Stimulated activated CD4-positive, alpha-beta T cell treated with anti-CD3 and anti-CD28 coated beads, TNF-alpha, amount 100 ng/mL, for 1 hour (primary cell): Measurements from ENCODE around the gene RPS6KL1.

ENCODE experiments used
- DNase-seq, 3 donors: peaks; one replicate each; pipeline ENCODE4 v3.0.0-alpha.2; 2020; ENCODE audit warnings: low read depth in 3 of 3, low spot score in 1 of 3

The RPS6KL1 gene

DNA sequence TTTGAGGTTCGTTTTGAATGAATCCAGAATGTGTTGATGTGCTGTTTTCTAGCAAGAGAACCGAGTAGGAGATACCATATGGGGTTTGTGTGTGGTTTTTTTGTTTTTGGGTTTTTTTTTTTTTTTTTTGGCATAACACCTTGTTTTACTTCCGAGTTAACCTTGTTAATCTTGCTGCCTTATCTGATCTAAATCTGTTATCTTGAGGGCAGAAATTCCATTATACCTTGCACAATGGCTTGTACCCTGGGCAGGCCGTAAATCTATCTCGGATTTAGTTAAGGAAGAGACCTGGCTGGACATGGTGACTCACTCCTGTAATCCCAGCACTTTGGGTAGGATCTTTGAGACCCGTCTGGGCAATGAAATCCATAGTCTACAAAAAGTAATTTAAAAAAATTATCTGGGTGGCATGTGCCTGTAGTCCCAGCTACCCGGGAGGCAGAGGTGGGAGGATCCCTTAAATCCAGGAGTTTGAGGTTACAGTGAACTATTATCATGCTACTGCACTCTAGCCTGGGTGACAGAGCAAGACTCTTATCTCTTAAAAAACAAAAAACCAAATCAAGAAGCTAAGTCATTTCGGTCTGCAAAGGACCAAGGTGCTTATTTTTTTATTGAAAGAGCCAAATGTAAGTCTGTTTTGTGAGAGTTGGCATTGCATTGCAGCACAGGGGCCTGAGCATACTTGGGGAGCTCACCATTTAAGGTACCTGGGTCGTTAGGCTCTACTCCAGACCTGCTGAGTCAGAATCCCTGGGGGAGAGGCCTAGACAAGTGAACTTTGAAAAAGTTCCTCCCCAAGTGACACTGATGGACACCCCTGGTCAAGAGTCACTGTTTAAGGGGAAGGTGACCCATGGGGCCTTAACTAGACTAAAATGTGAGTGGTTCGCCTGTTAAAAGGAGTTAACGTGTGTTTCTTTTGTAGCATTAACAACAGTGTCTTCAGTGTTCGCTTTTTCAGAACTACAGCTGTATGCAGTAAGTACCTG lies 34.6 kb downstream of the RPS6KL1 start:
- DNase-seq = no peak

DNA sequence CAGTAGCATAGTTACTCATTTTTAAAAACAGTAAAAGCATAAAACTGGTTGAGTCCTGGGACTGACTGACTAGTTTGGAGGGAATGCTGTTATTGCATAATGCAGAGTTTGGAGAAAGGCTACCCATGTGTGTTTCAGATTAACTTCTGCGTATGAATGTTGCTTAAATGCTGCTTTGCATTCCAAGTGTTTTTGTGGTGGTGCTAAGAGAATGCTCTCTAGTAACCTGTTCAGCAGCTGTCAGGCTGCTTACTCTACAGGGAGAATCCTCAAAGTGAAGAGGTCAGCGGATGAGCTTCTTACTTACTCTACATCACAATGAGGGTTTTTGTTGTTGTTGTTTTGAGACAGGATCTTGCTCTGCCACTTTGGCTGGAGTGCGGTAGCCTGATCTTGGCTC lies 37.1 kb downstream of the RPS6KL1 start:
- DNase-seq = no peak

DNA sequence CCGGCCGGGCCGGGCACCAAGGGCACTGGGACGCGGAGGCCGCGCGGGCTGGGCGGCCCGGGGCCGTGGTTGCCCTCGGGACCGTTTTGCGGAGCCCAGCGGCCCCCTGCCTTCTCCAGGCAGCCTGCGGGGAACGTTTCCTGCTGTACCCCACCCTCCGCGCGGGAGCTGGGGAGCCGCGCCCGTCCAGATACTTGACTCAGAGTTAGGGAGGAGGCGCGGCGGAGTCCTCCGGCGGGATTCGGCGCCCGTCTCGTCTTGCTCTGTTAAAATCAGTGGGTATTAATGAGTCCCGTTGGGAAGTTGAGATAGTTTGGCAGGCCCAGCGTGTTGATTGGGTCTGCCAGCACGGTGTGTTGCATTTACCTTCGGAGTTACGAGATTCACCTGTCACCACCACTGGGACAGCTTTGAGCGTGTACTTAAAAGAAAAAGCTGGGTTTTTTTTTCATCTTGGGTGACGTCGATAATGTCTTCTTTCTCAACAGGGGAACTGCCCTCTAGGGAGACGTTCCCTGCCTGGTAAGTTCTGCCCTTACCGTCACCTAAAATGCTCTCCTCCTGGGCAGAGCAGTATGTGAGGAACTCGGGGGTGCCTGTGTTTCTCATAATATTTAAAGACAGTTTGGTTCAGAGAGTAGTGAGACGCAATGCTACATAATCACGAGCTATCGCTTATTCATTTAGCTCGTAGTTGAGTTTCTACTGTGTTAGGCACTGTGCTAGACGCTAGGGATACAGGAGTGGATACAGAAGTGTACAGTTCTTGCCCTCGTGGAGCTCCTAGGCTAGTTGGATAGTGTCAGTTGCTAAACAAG lies 40.7 kb downstream of the RPS6KL1 start:
- DNase-seq = peak in 2 of 3 donors; percentile 14 to 27

DNA sequence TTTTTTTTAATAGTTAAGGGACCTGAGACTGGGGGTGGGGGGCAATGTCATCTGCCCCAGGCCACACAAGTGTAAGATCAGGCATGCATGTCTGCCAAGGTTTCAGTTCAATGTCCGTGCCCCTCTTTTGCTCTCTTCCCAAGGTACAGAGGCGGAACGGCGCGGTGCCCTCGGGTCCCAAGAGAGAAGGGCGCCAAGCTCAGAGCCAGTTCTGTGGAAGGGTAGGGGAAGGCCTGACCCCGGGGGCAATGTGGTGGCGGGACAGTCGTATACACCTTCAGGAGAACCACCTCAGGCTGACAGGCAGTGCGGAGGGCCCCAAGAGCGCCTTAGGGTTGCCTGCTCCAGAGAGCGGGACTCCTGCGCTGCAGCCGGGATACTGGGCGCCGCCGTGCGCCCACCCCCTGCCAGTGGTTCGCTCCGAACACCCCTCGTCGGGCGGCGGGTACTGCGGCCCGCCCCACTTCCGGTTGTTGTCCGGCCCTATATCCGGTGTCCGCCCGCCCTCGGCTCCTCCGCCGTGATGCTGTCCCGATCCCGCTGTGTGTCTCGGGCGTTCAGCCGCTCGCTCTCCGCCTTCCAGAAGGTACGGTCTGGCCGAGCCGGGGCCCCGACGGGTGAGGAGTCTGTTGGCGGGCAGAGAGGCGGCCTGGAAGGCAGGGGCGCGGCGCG lies 41.5 kb downstream of the RPS6KL1 start, which contains the start of gene DLST:
TSS of gene DLST (plus strand) at position 486 of the 672 bp plus-strand sequence. CDS start at position 524, 38 bp downstream.
- peak; percentile 64 to 84 (median 67) for DNase-seq

DNA sequence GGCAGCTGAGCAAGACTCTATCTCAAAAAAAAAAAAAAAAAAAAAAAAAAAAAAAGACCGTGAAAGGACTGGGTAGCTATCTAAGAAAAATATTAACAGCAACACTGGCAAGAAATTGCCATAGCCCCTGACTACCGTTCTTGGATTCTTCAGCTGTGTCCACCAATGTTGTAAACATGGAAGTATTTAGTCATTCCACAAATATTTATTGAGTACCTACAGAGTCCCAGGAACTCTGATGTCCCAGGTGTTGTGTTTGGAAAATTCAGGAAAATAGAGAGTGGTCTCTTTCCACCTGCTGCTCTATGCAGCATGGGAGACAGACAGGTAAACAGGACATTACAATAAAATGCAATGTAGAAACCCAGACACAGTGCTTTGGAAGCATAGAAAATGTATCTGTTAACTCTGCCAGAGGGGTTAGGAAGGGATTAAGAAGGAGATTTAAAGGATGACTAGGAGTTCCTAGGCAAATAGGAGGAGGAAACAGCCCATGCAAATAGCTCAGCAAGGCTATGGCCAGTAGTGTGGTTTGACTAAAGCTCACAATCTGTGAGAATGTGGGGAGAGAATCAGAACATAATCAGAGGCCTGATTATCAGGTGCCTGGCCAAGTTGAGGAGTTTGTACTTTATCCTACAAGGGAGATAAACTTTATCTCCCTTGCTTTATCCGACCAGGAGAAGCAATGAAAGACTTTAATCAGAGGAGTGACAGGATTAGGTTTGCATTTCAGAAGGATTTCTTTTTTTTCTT lies 43.5 kb downstream of the RPS6KL1 start:
- no peak for DNase-seq

DNA sequence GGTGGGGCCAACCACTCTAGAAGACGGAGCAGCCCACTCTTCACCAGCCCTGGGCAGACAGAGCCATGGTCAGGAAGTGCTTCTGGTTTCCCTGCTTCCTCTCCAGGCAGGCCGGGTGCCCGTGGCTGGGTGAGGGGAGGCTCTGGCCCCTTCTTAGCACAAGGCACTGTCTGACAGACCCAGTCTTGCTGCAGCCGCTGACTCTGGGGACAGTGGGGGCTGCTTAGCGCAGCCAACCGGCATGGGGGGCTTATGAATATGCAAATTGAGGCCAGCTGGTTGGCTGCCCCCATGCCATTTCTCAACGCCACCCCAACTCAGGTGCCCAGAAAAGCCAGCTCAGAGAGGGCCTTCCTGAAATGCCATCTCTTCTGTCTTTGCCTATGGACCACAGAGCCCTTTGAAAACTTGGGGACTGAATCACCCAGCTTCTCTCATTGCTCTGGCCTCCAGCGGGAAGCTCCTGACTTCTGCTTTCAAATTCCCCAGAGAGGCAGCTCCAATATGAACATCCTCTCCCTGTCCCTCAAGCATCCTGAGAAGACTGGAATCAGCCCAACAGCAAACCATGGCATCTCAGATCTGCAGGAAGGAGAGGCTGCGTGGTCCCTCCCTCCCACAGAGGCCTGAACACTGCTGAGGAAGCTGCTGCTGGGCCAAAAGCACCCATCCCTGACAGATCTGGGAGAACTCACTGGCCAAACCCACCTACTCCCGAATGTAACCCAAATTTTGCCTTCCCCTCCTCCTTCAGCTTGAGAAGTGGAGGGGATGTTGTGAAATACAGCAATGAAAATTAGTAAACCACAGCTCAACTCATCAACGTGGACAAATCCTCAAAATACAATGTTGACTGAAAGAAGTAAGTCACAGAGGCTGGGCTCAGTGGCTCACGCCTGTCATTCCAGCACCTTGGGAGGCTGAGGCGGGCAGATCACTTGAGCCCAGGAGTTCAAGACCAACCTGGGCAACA lies 46.8 kb downstream of the RPS6KL1 start, which contains the start of gene PROX2:
TSS of gene PROX2 (minus strand) at position 205 of the 973 bp plus-strand sequence. CDS start 12,311 bp downstream, outside the sequence.
- DNase-seq = no peak

DNA sequence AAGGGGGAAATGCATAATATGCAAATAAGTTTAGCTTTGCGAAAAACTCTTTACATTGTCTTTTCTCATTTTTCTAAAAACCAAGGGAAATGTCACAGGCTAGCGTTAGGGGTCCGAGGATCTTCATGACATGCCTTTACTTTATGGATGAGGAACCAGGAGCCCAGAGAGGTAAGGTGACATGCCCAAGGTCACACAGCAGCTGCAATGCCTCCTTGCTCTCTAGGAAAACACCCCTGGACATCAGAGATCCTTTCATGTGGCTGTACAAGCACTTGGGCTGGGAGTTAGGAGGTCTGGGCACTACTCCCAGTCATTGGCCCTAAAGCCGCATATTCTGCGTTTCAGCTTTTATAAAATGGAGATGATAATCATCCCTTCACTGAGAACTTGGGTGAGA lies 47.9 kb downstream of the RPS6KL1 start:
- DNase-seq = no peak

DNA sequence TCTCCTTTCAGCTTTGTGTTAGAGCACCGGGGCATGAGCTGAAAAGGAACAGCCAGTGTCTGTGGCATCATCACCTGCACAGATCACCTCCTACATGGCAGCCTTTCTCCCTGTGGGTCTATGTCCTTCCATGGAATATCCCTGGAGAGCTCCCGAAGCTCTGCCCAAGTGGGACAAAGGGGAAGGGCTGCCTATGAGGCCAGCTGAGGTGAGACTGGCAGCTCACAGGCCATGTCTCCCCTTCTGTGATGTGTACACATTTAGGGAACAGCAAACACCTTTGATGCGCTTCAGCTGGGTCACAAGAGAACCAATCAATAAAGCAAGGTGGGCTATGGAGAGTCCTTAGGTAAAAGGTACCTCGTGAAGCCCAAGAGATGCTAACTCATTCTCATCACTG lies 51.2 kb downstream of the RPS6KL1 start:
- DNase-seq = no peak

DNA sequence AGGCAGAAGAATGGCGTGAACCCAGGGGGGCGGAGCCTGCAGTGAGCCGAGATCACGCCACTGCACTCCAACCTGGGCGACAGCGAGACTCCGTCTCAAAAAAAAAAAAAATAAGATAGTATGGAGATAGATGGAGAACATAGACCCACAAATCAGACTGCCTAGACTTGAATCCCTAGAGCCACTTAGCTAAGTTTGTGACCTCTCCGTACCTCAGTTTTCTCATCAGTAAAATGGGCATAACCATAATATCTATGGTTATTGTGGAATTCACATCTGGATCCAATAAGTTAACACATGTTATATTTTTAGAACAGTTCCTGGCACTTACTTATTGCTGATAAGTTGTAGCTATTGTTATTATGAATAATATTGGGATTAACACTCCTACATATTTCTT lies 54.3 kb downstream of the RPS6KL1 start:
- no peak for DNase-seq

DNA sequence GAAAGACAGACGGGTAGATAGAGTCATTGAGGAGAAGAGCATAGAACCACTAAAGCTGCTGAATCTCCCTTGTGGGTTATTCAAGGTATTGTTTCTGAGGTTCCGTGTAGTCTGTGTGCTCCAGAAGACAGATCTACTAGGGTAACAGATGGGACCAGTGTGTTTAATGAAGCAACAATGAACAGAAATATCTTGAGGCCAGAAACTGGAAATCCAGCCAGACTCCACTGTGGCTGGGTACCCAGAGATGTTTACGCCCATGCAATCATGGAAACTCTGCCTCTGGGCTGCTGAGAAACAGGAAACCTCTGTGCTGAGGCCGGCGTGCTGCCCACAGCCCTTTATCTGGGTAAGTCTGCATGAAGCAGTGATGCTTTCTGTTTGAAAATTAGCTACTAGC lies 55.4 kb downstream of the RPS6KL1 start:
- peak in 2 of 3 donors; percentile 15 to 24 for DNase-seq

DNA sequence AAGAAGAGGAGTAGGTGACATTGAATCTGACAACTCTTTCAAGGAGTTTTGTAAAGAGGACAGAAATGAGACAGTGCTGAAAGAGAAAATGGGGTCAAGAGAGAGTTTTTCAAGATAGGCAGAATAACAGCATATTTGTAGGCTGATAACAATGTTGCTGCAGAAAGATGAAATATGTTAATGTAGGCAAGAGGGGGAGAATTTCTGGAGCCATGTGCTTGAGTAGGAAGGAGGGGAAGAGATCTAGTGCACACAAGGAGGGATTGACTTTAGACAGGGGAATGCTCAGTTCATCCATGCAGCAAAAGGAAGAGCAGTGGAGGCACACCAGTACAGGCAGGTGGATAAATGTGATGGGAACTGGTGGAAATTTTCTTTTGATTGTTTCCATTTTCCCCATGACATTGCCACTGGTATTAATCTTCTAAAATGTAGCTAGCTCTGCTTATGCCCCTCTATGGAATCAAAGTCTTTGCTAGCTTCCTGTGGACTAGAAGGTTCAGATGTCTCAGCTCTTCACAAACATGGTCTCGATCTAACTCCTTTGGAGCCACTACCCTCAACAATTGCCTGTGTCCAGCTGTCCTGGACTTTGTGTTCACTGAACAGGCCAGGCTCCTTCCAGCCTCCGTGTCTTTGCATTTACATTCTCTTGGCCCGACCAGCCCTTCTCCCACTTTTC lies 56.2 kb downstream of the RPS6KL1 start:
- DNase-seq = no peak

DNA sequence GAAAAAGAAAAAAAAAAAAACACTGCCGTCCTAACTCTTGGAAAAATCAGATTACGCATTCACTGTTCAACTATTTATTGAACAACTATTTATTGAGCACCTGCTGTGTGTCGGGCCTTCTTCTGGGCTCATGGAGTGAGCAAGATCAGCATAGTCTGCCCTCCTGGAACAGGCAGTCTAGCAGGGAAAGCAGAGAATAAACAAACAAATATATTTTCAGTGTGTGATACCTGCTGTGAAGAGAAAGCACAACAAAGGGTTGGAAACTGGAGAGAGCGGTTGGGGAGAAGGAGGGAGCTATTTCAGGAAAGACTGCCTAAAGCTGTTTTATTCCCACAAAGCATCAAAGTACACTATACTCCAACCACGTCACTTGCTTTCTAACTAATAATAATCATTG lies 57.9 kb downstream of the RPS6KL1 start:
- no peak for DNase-seq

DNA sequence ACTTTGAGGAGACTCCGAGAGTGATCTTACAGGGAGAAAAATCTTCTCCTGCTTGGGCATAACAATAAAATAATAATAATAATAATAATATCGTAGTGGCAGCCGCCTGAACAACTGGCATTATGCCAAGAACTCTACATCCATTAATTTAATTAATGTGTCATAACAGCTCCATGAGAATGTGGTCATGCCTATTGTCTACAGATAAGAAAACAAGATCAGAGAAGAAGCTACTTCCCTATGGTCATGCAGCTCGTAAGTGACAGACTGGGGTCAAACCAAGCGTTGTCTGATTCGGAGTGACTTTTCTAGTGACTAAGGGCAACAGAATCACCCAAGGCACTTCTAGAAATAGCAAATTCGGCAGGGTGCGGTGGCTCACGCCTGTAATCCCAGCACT lies 58.9 kb downstream of the RPS6KL1 start:
- no peak for DNase-seq

DNA sequence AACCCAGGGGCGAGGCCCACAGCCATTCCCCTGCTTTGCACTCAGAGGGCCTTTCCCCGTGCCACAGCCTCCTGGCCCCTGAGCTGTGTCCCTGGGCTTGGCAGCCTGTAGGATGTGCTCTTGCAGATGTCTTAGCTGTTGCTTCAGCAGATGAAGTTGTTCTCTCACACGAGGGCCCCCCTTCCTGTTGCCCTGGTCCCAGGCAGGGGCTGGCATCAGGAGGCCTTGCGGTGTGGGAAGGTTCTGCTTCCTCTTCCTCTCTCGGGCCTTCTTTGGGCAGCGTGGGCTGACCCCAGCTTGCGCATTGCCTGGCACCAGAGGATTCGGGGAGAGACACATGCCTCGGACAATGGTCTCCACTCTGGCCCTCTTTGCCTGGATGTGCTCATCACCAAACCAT lies 59.8 kb downstream of the RPS6KL1 start:
- no peak for DNase-seq

DNA sequence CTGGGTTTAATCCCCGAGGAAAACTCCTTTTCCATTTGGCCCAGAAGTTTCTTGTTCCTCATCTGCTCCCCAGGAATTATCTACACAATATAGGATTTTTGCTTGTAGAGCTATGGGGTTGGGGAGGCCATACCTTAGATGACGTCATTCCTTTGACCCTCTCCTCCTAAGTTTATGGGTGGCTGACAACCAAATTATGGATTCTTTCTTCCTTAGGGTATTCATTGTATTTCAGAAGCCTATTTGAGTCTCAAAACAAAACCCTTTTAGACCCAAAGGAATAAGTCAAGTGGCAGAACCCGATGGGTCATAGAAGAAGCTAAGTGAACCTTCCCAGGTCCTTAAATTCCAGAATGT lies 61.3 kb downstream of the RPS6KL1 start:
- DNase-seq = no peak

DNA sequence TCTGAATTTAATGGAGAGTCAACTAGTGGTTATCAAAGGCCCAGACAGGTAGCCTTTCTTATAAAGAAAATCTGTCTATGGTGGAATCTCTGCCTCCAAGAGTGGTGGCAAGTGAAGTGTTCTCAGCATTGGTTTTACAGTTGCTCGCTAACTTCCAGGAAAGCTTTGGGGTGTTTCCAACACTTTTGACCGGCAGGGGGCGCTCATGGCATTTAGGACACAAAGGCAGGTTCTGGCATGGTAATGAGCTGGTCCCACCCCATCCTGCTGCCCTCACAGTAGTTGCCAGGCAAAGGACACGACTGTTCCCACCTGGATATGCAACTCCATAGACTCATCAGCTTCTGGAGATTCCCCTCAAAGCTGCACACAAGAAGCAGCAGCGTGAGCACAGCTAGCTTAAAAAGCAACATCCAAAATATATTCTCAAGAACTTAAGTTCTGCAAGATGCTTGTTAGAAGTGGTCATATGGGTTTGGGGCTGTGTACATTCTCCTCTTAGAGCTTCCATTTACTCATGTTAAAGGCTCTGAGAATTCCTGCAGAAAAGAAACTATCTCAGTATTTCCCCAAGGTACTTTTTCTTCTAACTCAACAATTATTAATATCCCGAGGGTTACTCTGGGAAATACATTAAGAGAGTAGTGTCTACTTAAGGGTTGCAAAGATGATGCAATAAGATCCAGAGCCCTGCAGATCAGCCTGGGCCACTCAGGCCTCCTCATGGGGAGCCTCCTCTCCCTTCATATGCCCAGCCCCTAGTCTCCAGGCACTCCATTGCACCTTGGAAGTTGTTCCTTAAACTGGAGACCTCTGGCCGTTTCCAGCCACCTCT lies 61.9 kb downstream of the RPS6KL1 start:
- peak; percentile 77 to 96 (median 83) for DNase-seq

DNA sequence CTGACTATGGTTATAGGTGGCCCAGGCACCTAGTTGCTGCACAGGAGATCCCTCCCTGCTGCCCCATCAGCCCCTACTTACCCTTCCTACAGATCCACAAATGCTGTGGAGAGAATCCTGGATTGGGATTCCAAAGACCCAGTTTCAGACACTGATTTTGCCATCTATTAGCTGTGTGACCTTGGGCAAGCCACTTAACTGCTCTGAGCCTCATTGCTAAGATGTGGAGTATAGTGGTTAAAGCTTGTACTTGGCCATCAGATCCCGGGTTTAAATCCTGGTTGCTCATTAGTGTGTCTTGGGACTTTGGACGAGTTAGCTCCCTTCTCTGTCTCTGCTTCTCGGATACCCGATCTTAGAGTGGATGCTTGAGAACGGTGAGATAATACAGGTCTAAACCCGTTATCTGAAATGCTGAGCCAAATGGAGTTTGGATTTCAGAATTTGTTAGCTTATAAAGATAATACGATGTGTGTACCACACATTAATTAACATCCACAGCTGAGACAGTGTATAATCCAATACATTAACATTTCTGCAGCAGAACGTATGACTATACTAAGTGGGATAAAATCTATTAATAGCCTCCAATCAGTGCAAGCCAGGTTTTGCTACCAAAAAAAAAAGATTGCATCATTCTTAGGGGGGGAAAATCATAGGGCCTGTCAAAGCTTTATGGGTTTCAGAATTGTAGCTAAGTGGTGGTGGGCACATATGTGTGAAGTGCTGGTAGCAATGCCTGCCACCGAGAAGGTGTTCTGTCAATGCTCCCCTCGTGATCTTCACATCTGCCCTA lies 63.1 kb downstream of the RPS6KL1 start:
- no peak for DNase-seq
